ENCODE data around the gene ATP5F1E. TPM values are rescaled to one million over a fixed set of nuclear protein-coding genes. Genes with fewer than 3 reads are reported as not detected.

ATP5F1E gene
- total and polyA plus RNA-seq, 2 of the 4 experiments (the other 2 are of a cell fraction) = 3.8 to 34.5 TPM

DNA sequence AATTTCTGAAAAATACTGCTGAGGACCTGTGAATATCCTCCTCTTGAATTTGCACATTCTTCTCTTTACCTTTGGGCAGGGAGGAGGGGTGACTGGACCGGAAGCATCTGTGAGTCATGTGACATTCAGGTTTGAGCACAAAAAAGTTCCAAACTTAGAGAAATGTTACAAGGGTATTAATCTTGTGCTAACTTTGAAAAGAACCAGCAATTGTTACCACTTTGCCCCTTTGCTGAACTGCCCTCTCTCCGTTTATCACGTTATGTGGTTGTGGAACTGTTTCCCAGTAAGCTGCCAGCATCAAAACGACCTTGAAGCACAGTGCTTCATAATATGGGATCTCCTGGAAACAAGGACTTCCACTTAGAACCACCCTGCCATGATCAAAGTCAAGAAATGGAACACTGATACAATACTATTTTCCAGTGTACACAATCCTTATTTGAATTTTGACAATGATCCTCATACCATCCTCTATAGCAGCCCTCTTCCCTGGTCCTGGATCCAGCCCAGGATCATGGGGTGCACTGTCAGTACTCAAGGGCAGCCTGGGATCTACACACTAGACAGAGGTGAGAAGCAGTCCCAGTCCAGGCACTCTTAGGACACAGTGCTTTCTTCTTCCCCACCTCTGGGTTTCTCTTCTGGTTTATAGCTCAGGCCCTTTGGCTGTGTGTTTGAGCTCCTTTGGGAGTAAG, 15.2 kb downstream of the ATP5F1E start:
- dilution Hi-C loops (cut with HindIII; ENCODE audit: low sequenced_read_pairs, unreplicated experiment) = no loop called here
- Histone ChIP-seq H3K56ac (ENCODE audit: extremely low read depth, insufficient read depth, low read length) (no peak overlapping the region), H3K27me3 (ENCODE audit: control insufficient read depth, insufficient read depth, low read length) (no peaks in the 10 kb centered on the region), H2BK5ac (ENCODE audit: low read depth, low read length, poor library complexity, severe bottlenecking) (no peak overlapping the region), H4K20me1 (ENCODE audit: insufficient read depth, low read length) (peaks cover 6% of the 10 kb centered on the region; the same call in 1 of the 2 replicates), H2BK120ac (ENCODE audit: low read depth, low read length) (no peak overlapping the region), H2AFZ (replicated peaks; ENCODE audit: low read length, poor library complexity) (peak overlapping the region; percentile 40), H3K14ac (replicated peaks; ENCODE audit: low read depth, low read length) (peak overlapping the region; percentile 26; the same call in 1 of the 2 replicates), H3K9me3 (ENCODE audit: control insufficient read depth, insufficient read depth, low read length) (no peaks in the 10 kb centered on the region), H3K4me1 (ENCODE audit: control insufficient read depth, insufficient read depth, low read length) (peaks cover 13% of the 10 kb centered on the region), H2AK5ac (ENCODE audit: low read depth, low read length) (no peak overlapping the region), H3K23ac (ENCODE audit: low read depth, low read length) (no peak overlapping the region), H3K79me1 (ENCODE audit: low read depth in 1 of 2, low read length in 2 of 2) (peaks cover 0 to 11% of the 10 kb centered on the region in 2 experiments; a peak in 2 of 4 replicates), H3K18ac (ENCODE audit: low read depth, low read length) (no peak overlapping the region), H3K9ac (ENCODE audit: low read depth, low read length) (no peak overlapping the region), H3K4me3 (ENCODE audit: insufficient read depth, low read depth, low read length) (no peak overlapping the region), H2BK20ac (ENCODE audit: low read depth, low read length) (no peak overlapping the region), H4K8ac (ENCODE audit: low read depth in 2 of 2, low read length in 2 of 2) (peak overlapping the region in 1 of 2 experiments; percentile 23; a peak in 1 of 4 replicates), H4K91ac (ENCODE audit: insufficient read depth, low read depth, low read length) (no peak overlapping the region), H3K4ac (ENCODE audit: low read depth, low read length) (no peak overlapping the region), H3K27ac (ENCODE audit: insufficient read depth, low read length) (no peak overlapping the region), H3K4me2 (ENCODE audit: low read depth, low read length) (no peak overlapping the region), H3K36me3 (ENCODE audit: control insufficient read depth, insufficient read depth, low read length) (no peaks in the 10 kb centered on the region), H3K9me1 (ENCODE audit: insufficient read depth, low read length) (peaks cover 15% of the 10 kb centered on the region), H2BK15ac (ENCODE audit: low read depth, low read length) (no peak overlapping the region), H2AK9ac (replicated peaks; ENCODE audit: low read depth, low read length, poor library complexity) (peak overlapping the region; percentile 20), H4K5ac (ENCODE audit: low read depth, low read length) (no peak overlapping the region)
- intact Hi-C loops (cut with micrococcal nuclease) = no loop called here
- no peak for TF ChIP-seq FOS (IDR thresholded peaks at IDR 0.05; ENCODE audit: low read depth, low read length)
- TF ChIP-seq, protein P1, sequence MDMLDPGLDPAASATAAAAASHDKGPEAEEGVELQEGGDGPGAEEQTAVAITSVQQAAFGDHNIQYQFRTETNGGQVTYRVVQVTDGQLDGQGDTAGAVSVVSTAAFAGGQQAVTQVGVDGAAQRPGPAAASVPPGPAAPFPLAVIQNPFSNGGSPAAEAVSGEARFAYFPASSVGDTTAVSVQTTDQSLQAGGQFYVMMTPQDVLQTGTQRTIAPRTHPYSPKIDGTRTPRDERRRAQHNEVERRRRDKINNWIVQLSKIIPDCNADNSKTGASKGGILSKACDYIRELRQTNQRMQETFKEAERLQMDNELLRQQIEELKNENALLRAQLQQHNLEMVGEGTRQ (IDR thresholded peaks at IDR 0.05; ENCODE audit: low read depth, low read length) = peak; percentile 33; the same call in 1 of the 2 replicates
- CTCF ChIA-PET = no interaction called here
- WGBS, 2 experiments (ENCODE audit: extremely low coverage in 2 of 2, insufficient read length in 1 of 2) = 81% methylated on average over 3 of the region's 4 CpGs; no CpG with 5 or more reads in 1 of the 2 experiments
- POLR2A ChIA-PET (ENCODE audit: unreplicated experiment) = no interaction called here
- DNase-seq (no peak), ATAC-seq (ENCODE audit: low read depth) (no peak)
- BruUV-seq (replicated peaks) = no TSS peak
- in situ Hi-C loops (cut with MboI; ENCODE audit: low sequenced_read_pairs) = no loop called here
